Small intestine (tissue), 7 donors: ENCODE results near the gene PALD1. TPM values are rescaled to one million over a fixed set of nuclear protein-coding genes. Genes with fewer than 3 reads are reported as not detected.
A peak's percentile ranks its signal among the peaks of the same experiment; 100 is the strongest.

Source experiments
- DNase-seq, 2 donors: peaks; one replicate each; pipeline versions ENCODE4 v3.0.0 to v3.0.0-alpha.2; 2013
- FAIRE-seq: peaks from 2 replicates; lab custom pipeline; 2012; peaks lifted over from hg19 to GRCh38; lab: Jason Lieb, UNC
- H3K27ac ChIP-seq, 3 donors: one replicate each; pipeline ENCODE4 v1.5.1; 2013; ENCODE audit warnings: low read length in 2 of 3, mild to moderate bottlenecking in 2 of 3, control low read depth in 1 of 3, inconsistent platforms in 1 of 3, low read depth in 1 of 3, moderate library complexity in 1 of 3
- H3K27me3 ChIP-seq, 3 donors: one replicate each; pipeline ENCODE4 v1.6.1; 2013; ENCODE audit warnings: low read length in 3 of 3, inconsistent platforms in 1 of 3; ENCODE audit not compliant: control insufficient read depth in 3 of 3, insufficient read depth in 3 of 3
- H3K36me3 ChIP-seq, 3 donors: one replicate each; pipeline ENCODE4 v1.6.1; 2013; ENCODE audit warnings: low read length in 3 of 3, inconsistent platforms in 1 of 3, low read depth in 1 of 3, mild to moderate bottlenecking in 1 of 3, moderate library complexity in 1 of 3; ENCODE audit not compliant: control insufficient read depth in 3 of 3, insufficient read depth in 2 of 3
- H3K4me1 ChIP-seq, 3 donors: one replicate each; pipeline ENCODE4 v1.6.1; 2013; ENCODE audit warnings: low read length in 2 of 3, inconsistent platforms in 1 of 3, low read depth in 1 of 3, mild to moderate bottlenecking in 1 of 3, moderate library complexity in 1 of 3; ENCODE audit not compliant: control insufficient read depth in 3 of 3, insufficient read depth in 2 of 3
- H3K4me3 ChIP-seq, 3 donors: one replicate each; pipeline ENCODE4 v1.5.1; 2013; ENCODE audit warnings: low read length in 3 of 3, control low read depth in 1 of 3, inconsistent platforms in 1 of 3, low read depth in 1 of 3, mild to moderate bottlenecking in 1 of 3, moderate library complexity in 1 of 3
- H3K9me3 ChIP-seq, 2 donors: one replicate each; pipeline ENCODE4 v1.6.1; 2013; ENCODE audit warnings: low read depth in 1 of 2, low read length in 1 of 2; ENCODE audit not compliant: control insufficient read depth in 2 of 2, insufficient read depth in 1 of 2
- WGBS, 3 donors: extraction: QIAGEN DNeasy Blood & Tissue Kit; methylation state at CpG; one replicate each; pipeline ENCODE4 v1.1.7; 2013; 5-methylcytosine and 5-hydroxymethylcytosine counted together
- polyA plus RNA-seq, 4 donors: library from polyadenylated mRNA; stranded (reverse) in 3 of 4; unstranded in 1 of 4; fragments of 200-250 nt in 3 of 4; fragments of 120-200 nt in 1 of 4; gene quantifications; one replicate each; pipeline versions ENCODE4 v1.2.1 to v1.2.3, GENCODE V29; 2013
- donor health status: healthy with polysubstance abuse.
- donor health status: control.
- donor health status: control.
- donor health status: Bipolar disorder and iron deficiency.
- donor health status: healthy.

PALD1 gene
- polyA plus RNA-seq, 4 donors: 0.22 to 4.2 (median 3.2) TPM

- Histone ChIP-seq H3K27ac (no peak overlapping the region), H3K27me3 (no peaks in the 10 kb centered on the region), H3K4me3 (no peak overlapping the region), H3K9me3 (no peaks in the 10 kb centered on the region), H3K36me3 (peaks cover 0 to 14% (median 0%) of the 10 kb centered on the region in 3 donors), H3K4me1 (peaks cover 0 to 20% (median 0%) of the 10 kb centered on the region in 3 donors)
- WGBS, 3 donors: 80 to 86% (median 82%) methylated on average over 5 of the region's 5 CpGs
- DNase-seq: no peak
- FAIRE-seq: no peak
Measured at GRCh38 chr10:70559861-70560260, 81.3 kb downstream of the PALD1 start.

GRCh38 chr10:70560511-70560941 is 82.0 kb downstream of the PALD1 start:
- Histone ChIP-seq H3K4me3 (no peak overlapping the region), H3K9me3 (no peaks in the 10 kb centered on the region), H3K4me1 (peaks cover 0 to 20% (median 0%) of the 10 kb centered on the region in 3 donors), H3K27ac (no peak overlapping the region), H3K27me3 (no peaks in the 10 kb centered on the region), H3K36me3 (peaks cover 0 to 18% (median 0%) of the 10 kb centered on the region in 3 donors)
- FAIRE-seq: no peak
- no peak for DNase-seq
- 79 to 81% (median 80%) methylated on average over 14 of the region's 14 CpGs for WGBS, 3 donors

- Histone ChIP-seq H3K9me3 (no peaks in the 10 kb centered on the region), H3K4me1 (peaks cover 0 to 20% (median 0%) of the 10 kb centered on the region in 3 donors), H3K36me3 (peaks cover 0 to 21% (median 0%) of the 10 kb centered on the region in 3 donors), H3K27me3 (no peaks in the 10 kb centered on the region), H3K27ac (no peak overlapping the region), H3K4me3 (no peak overlapping the region)
- 37 to 51% (median 51%) methylated on average over 10 of the region's 10 CpGs for WGBS, 3 donors
- FAIRE-seq (no peak), DNase-seq (no peak)
Measured at GRCh38 chr10:70561070-70561469, 82.5 kb downstream of the PALD1 start.

- H3K4me3 ChIP-seq: no peak overlapping the region
- peaks cover 0 to 22% (median 0%) of the 10 kb centered on the region in 3 donors for H3K36me3 ChIP-seq
- H3K4me1 ChIP-seq: peaks cover 0 to 20% (median 0%) of the 10 kb centered on the region in 3 donors
- DNase-seq: no peak
- H3K27ac ChIP-seq: peak overlapping the region in 1 of 3 donors; percentile 34
- no peaks in the 10 kb centered on the region for H3K9me3 ChIP-seq
- FAIRE-seq: no peak
- H3K27me3 ChIP-seq: no peaks in the 10 kb centered on the region
- 72 to 79% (median 76%) methylated on average over 6 of the region's 6 CpGs for WGBS, 3 donors
Measured at GRCh38 chr10:70561558-70561957, 83.0 kb downstream of the PALD1 start.

- FAIRE-seq: no peak
- Histone ChIP-seq H3K27ac (peak overlapping the region in 1 of 3 donors; percentile 34), H3K4me3 (no peak overlapping the region), H3K4me1 (peaks cover 0 to 20% (median 0%) of the 10 kb centered on the region in 3 donors), H3K36me3 (peaks cover 0 to 20% (median 0%) of the 10 kb centered on the region in 3 donors), H3K27me3 (no peaks in the 10 kb centered on the region), H3K9me3 (no peaks in the 10 kb centered on the region)
- WGBS, 3 donors: 86 to 92% (median 88%) methylated on average over 15 of the region's 15 CpGs
- DNase-seq: no peak
Measured at GRCh38 chr10:70562036-70562755, 83.6 kb downstream of the PALD1 start.

- WGBS, 3 donors: 68 to 84% (median 76%) methylated on average over 7 of the region's 7 CpGs
- no peak overlapping the region for H3K27ac ChIP-seq
- H3K27me3 ChIP-seq: no peaks in the 10 kb centered on the region
- peaks cover 0 to 20% (median 0%) of the 10 kb centered on the region in 3 donors for H3K36me3 ChIP-seq
- no peak overlapping the region for H3K4me3 ChIP-seq
- H3K9me3 ChIP-seq: no peaks in the 10 kb centered on the region
- H3K4me1 ChIP-seq: peaks cover 0 to 20% (median 0%) of the 10 kb centered on the region in 3 donors
- DNase-seq (no peak), FAIRE-seq (no peak)
Measured at GRCh38 chr10:70563230-70563629, 84.7 kb downstream of the PALD1 start.

GRCh38 chr10:70564113-70564725 is 85.7 kb downstream of the PALD1 start:
- Histone ChIP-seq H3K27me3 (no peaks in the 10 kb centered on the region), H3K36me3 (peaks cover 0 to 20% (median 0%) of the 10 kb centered on the region in 3 donors), H3K9me3 (no peaks in the 10 kb centered on the region), H3K27ac (no peak overlapping the region), H3K4me3 (no peak overlapping the region), H3K4me1 (peaks cover 0 to 14% (median 0%) of the 10 kb centered on the region in 3 donors)
- no peak for FAIRE-seq
- WGBS, 3 donors: 88 to 95% (median 91%) methylated on average over 21 of the region's 21 CpGs
- DNase-seq: no peak

GRCh38 chr10:70564901-70565351 is 86.4 kb downstream of the PALD1 start:
- Histone ChIP-seq H3K4me3 (no peak overlapping the region), H3K27ac (no peak overlapping the region), H3K36me3 (peaks cover 0 to 20% (median 0%) of the 10 kb centered on the region in 3 donors), H3K27me3 (no peaks in the 10 kb centered on the region), H3K9me3 (no peaks in the 10 kb centered on the region), H3K4me1 (peaks cover 0 to 7% (median 0%) of the 10 kb centered on the region in 3 donors)
- DNase-seq: no peak
- 74 to 88% (median 87%) methylated on average over 6 of the region's 6 CpGs for WGBS, 3 donors
- FAIRE-seq: no peak
